Peyer's patch (tissue), 4 donors: ENCODE data around the gene ADGRL3.

Experiments used
- CTCF ChIP-seq, 6 experiments: fragments of 450-650 bp in 4 of 6; fragments of 200-600 bp in 2 of 6; sonication (generic) in 1 of 6; IDR thresholded peaks; one replicate each; pipeline ENCODE4 v1.5.1; 2017 to 2019; ENCODE audit warnings: antibody characterized with exemption in 6 of 6, mild to moderate bottlenecking in 3 of 6, moderate library complexity in 1 of 6
- POLR2A ChIP-seq, 2 donors: fragments of 450-650 bp; IDR thresholded peaks; one replicate each; pipeline ENCODE4 v1.5.1; 2017; ENCODE audit warnings: antibody characterized with exemption in 2 of 2, mild to moderate bottlenecking in 2 of 2, moderate library complexity in 2 of 2

GRCh38 chr4:61248705-61249104, 48.6 kb downstream of the ADGRL3 start:
- TF ChIP-seq CTCF (IDR thresholded peaks at IDR 0.05) = no peak
- no peak for TF ChIP-seq POLR2A (IDR thresholded peaks at IDR 0.05)
